ENCODE measurements around the gene XIRP2. TPM values are rescaled to one million over a fixed set of nuclear protein-coding genes. Genes with fewer than 3 reads are reported as not detected.

Gene XIRP2
- total and polyA plus RNA-seq, 2 of the 4 experiments (the other 2 are of a cell fraction) = 0.05 to 0.18 TPM

GRCh38 chr2:166900700-166901099, 12.4 kb downstream of the XIRP2 start:
- in situ Hi-C loops (cut with MboI; ENCODE audit: low sequenced_read_pairs) = no loop called here
- POLR2A ChIA-PET (ENCODE audit: unreplicated experiment) = no interaction called here
- no CpG with 5 or more reads among the region's 2 CpGs for WGBS, 2 experiments (ENCODE audit: extremely low coverage in 2 of 2, insufficient read length in 1 of 2)
- Histone ChIP-seq H4K91ac (ENCODE audit: insufficient read depth, low read depth, low read length) (no peak overlapping the region), H2AK5ac (ENCODE audit: low read depth, low read length) (no peak overlapping the region), H3K4me3 (ENCODE audit: insufficient read depth, low read depth, low read length) (no peak overlapping the region), H3K27me3 (ENCODE audit: control insufficient read depth, insufficient read depth, low read length) (no peaks in the 10 kb centered on the region), H3K4me1 (ENCODE audit: control insufficient read depth, insufficient read depth, low read length) (no peaks in the 10 kb centered on the region), H3K9ac (ENCODE audit: low read depth, low read length) (no peak overlapping the region), H3K18ac (ENCODE audit: low read depth, low read length) (no peak overlapping the region), H3K4me2 (ENCODE audit: low read depth, low read length) (no peak overlapping the region), H2BK20ac (ENCODE audit: low read depth, low read length) (no peak overlapping the region), H2AK9ac (replicated peaks; ENCODE audit: low read depth, low read length, poor library complexity) (no peak overlapping the region), H4K8ac (ENCODE audit: low read depth in 2 of 2, low read length in 2 of 2) (no peak overlapping the region), H4K5ac (ENCODE audit: low read depth, low read length) (no peak overlapping the region), H3K27ac (ENCODE audit: insufficient read depth, low read length) (no peak overlapping the region), H3K9me3 (ENCODE audit: control insufficient read depth, insufficient read depth, low read length) (no peaks in the 10 kb centered on the region), H3K56ac (ENCODE audit: extremely low read depth, insufficient read depth, low read length) (no peak overlapping the region), H3K4ac (ENCODE audit: low read depth, low read length) (no peak overlapping the region), H3K14ac (replicated peaks; ENCODE audit: low read depth, low read length) (no peak overlapping the region), H3K23ac (ENCODE audit: low read depth, low read length) (no peak overlapping the region), H3K9me1 (ENCODE audit: insufficient read depth, low read length) (no peaks in the 10 kb centered on the region), H3K79me1 (ENCODE audit: low read depth in 1 of 2, low read length in 2 of 2) (no peaks in the 10 kb centered on the region), H2BK15ac (ENCODE audit: low read depth, low read length) (no peak overlapping the region), H4K20me1 (ENCODE audit: insufficient read depth, low read length) (no peaks in the 10 kb centered on the region), H2BK5ac (ENCODE audit: low read depth, low read length, poor library complexity, severe bottlenecking) (no peak overlapping the region), H2AFZ (replicated peaks; ENCODE audit: low read length, poor library complexity) (no peak overlapping the region), H2BK120ac (ENCODE audit: low read depth, low read length) (no peak overlapping the region), H3K36me3 (ENCODE audit: control insufficient read depth, insufficient read depth, low read length) (no peaks in the 10 kb centered on the region)
- ATAC-seq (ENCODE audit: low read depth) = no peak
- peak; percentile 29 for DNase-seq
- TF ChIP-seq POLR2A (IDR thresholded peaks at IDR 0.05; ENCODE audit: low read depth, low read length) (no peak), CTCF (conservative IDR thresholded peaks at IDR 0.05; ENCODE audit: low read depth, low read length) (peak; percentile 24; the same call in 1 of the 2 replicates), USF2 (IDR thresholded peaks at IDR 0.05; ENCODE audit: low read depth, low read length) (no peak), RAD21 (IDR thresholded peaks at IDR 0.05; ENCODE audit: low read length) (peak; percentile 42), FOS (IDR thresholded peaks at IDR 0.05; ENCODE audit: low read depth, low read length) (no peak)
- intact Hi-C loops (cut with micrococcal nuclease) = loop anchor here (2.0 kb wide), 1 partner anchor 26 kb away; no protein-coding TSS in a partner anchor
- CTCF ChIA-PET = interaction anchor here (0.6 to 2.2 kb wide), 4 partner anchors 10 to 310 kb away, joined by 3 to 6 read pairs (median 4); no protein-coding TSS in a partner anchor
- no TSS peak for BruUV-seq (replicated peaks)
- dilution Hi-C loops (cut with HindIII; ENCODE audit: low sequenced_read_pairs, unreplicated experiment) = no loop called here
